Adrenal gland (tissue), 5 donors: ENCODE measurements around the gene KRTAP10-10.

Experiments used
- POLR2A ChIP-seq, 2 donors: fragments of 450-650 bp; IDR thresholded peaks; one replicate each; pipeline ENCODE4 v1.6.1; 2017; ENCODE audit warnings: antibody characterized with exemption in 2 of 2, mild to moderate bottlenecking in 2 of 2, moderate library complexity in 1 of 2
- TF ChIP-seq, protein P1 (sequence below), 6 experiments: fragments of 450-650 bp in 4 of 6; fragments of 200-600 bp in 2 of 6; sonication (generic) in 1 of 6; IDR thresholded peaks; 1 replicate in 5 of 6; 2 replicates in 1 of 6; pipeline versions ENCODE4 v1.5.1 to v1.8.0; 2016 to 2021; ENCODE audit warnings: antibody characterized with exemption in 6 of 6, mild to moderate bottlenecking in 2 of 6, moderate library complexity in 1 of 6
- donor health status: DM: no; HTN: no; CAD: no.

DNA sequence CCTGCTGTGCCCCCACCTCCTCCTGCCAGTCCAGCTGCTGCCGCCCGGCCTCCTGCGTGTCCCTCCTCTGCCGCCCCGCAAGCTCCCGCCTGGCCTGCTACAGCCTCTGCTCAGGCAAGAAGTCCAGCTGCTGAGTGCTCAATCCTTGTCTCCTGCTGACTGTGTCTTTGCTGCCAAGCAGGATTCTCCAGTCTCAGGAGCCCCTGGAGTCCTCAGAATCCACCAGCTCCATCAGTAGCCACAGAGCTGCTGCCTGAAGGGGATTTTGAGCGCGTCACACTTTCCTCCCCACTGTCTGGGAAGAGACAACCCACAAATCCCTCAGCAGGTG, 10.0 kb downstream of the KRTAP10-10 start:
- TF ChIP-seq, protein P1, sequence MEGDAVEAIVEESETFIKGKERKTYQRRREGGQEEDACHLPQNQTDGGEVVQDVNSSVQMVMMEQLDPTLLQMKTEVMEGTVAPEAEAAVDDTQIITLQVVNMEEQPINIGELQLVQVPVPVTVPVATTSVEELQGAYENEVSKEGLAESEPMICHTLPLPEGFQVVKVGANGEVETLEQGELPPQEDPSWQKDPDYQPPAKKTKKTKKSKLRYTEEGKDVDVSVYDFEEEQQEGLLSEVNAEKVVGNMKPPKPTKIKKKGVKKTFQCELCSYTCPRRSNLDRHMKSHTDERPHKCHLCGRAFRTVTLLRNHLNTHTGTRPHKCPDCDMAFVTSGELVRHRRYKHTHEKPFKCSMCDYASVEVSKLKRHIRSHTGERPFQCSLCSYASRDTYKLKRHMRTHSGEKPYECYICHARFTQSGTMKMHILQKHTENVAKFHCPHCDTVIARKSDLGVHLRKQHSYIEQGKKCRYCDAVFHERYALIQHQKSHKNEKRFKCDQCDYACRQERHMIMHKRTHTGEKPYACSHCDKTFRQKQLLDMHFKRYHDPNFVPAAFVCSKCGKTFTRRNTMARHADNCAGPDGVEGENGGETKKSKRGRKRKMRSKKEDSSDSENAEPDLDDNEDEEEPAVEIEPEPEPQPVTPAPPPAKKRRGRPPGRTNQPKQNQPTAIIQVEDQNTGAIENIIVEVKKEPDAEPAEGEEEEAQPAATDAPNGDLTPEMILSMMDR (IDR thresholded peaks at IDR 0.05): no peak
- TF ChIP-seq POLR2A (IDR thresholded peaks at IDR 0.05): no peak
